Stimulated activated CD4-positive, alpha-beta T cell treated with anti-CD3 and anti-CD28 coated beads, TNF-alpha, amount 100 ng/mL, for 4 hours (primary cell): ENCODE data around the gene ZNF654.
"Not testable (repeated sequence)": the region's sequence is repeated elsewhere in the genome, so short reads cannot be mapped to it uniquely, and the experiment has no call there.

Experiments used
- DNase-seq, 3 experiments: peaks; one replicate each; pipeline ENCODE4 v3.0.0-alpha.2; 2020; ENCODE audit warnings: low read depth in 3 of 3

Gene ZNF654

DNA sequence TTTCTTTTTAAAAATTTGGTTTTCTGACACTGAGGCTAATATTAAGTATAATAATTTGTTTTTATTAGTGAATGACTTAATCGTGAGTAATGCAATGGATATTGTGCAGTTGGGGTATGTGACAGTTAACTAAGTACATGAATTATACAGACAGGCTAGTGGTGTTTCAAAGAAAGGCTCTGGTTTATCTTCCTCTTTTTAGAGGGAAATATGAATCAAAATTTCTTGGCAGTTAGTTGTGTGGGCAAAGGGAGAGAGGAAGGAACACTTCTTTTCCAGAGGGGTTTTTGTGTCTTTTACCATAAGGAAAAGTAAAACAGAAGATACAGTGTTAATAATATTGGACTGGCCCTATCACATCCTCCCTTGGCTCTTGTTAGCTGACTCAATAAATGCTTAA is 2.7 kb downstream of the ZNF654 start:
- DNase-seq = no peak

DNA sequence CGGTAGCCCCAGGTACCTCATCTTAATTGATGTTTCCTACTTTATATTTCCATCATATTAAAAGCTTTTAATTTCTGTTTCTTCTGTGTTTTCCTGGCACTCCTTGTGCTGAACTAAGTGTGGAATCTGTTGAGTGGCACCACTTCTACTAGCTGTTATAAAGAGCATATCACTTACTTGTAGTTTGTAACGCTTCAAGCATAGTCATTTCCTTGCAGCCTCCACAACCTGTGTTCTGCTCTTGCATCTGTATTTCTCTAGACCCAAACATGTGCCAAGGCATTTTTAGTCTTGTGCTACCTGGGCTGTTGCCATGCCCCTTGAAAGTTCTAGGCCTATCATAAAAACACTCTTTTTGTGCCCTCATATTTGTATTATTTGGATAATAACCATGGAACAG is 16.0 kb downstream of the ZNF654 start:
- no peak for DNase-seq

DNA sequence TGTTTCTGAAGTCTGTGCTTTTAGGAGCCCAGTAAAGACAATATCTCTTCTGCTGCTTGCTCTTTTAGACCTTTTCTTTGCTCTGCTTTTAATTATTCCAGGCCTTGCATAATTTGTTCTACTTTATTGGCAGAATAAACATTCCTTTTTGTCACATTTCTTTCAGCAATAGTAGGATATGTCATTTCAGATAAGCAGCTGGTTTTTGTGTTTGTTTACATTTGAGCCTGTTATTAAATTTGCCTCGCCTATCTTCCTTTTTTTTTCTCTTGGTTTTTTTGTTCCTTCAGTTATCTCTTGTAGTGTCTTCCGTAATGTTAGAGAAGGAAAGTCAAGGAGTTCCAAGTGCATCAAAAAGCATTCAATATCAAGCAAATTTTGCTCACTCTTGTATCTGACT is 16.4 kb downstream of the ZNF654 start:
- DNase-seq = no peak

DNA sequence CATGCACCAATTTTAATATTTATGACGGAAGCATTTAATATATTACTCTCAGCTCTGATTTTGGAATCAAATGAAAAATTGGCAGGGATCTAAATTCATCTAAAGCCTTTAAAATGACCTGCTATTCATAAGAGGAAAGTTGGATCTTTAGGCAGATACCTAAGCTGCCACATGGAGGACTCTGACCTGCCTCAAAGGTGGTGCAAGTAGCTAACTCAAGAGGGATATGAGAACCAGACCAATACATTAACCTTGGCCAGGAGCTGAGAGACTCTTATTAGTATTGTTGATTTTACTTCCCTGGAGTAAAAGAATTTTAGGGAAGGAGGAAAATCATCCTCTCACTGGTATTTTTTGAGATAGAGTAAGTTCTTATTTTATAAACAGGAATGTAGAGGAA is 17.7 kb downstream of the ZNF654 start:
- DNase-seq = no peak

DNA sequence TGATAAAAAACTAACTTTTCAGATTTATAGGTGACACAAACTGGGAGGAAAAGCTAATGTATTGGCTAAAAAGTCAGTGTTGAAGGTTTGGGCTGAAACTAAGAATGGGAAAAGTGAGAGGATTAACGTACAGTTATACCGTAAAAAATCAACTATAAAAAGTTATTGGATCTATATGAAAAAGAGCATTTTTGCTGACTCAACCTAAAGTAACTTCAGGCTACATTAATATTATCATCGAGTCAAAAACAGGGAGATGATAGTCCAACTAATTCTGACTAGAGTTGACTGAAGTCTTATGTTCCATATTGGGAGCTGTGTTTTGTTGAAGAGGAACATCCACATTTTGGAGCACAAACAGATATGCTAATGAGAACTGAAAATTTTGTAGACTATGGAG is 19.9 kb downstream of the ZNF654 start:
- DNase-seq = no peak

DNA sequence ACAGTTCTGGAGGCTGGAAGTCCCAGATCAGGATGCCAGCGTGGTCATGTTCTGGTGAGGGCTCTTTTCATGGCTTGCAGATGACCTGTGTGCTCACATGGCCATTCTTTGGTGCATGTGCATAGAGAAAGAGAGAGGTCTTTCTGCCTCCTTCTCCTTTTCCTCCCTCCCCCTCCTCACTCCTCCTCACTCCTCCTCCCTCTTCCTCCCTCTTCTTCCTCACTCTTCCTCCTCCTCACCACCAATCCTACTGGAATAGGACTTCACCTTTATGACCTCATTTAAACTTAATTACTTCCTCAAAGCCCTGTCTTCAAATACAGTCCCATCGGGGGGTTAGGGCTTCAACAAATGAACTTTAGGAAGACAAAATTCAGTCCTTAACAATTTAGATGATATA is 23.8 kb downstream of the ZNF654 start:
- DNase-seq = no peak

DNA sequence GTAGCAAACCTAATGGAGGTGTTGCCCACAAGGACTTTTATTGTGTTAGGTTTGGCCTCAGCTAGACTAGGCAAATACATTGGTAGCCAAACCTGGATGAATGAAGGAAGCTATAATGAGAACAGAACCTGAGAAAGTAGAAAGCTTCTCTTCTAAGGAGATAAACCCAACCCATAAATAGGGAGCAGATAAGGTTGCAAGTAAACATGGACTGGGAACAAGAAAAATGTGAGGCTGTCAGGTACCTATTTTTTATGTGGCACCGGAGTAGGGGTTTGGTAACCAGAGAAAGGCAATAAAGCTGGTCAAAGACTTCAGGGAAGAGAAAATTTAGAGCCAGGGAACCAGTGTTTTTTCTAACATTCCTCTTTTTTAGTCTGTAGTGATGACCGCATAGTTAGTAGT is 25.0 kb downstream of the ZNF654 start:
- DNase-seq = no peak

DNA sequence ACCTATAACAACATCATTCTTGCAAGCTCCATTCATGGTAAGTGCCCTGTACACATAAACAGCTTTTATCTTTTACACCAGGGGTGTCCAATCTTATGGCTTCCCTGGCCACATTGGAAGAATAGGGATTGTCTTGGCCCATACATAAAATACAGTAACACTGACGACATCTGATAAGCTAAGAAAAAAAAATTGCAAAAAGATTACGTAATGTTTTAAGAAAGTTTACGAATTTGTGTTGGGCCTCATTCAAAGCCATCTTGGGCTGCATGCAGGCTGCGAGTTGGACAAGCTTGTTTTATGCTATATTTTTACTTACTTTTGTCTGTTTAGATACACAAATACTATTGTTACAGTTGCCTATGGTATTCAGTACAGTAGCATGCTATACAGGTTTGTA is 31.6 kb downstream of the ZNF654 start:
- DNase-seq = no peak

DNA sequence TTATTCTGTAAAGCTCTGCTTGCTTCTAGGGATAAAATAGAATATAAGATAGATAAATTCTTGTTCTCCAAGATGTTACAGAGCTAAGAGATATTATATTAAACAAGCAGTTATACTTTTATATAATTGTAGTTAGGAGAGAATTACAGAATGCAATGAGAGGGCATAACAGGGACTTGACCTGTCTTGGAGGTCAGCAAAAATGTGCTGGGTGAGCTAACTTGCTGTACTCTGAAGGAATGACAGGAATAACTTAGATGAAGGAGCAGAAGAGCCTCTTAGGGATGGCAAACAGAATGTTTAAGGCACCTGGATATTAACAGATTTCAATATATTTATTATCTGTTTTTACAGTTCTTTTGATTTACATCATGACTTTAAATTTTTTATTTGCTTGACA is 33.2 kb downstream of the ZNF654 start:
- DNase-seq = no peak

DNA sequence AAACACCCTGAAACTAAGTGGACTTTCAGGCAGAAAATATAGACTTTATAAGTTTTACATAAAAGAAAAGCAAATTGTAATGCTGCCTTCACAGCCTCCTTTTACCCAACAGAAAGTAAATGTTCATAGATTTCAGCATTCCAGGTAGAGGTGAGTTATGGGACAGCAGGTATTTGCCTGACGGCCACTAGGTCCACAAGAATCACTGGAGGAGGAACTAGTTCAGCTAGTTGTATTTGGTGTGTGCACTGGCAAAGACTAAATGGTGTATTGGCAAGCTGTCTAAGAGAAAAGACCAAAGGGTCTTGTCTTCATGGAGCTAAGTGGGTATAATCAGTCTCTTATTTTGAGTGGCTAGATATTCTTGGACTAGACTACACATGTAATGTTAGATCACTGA is 34.2 kb downstream of the ZNF654 start:
- DNase-seq = no peak

DNA sequence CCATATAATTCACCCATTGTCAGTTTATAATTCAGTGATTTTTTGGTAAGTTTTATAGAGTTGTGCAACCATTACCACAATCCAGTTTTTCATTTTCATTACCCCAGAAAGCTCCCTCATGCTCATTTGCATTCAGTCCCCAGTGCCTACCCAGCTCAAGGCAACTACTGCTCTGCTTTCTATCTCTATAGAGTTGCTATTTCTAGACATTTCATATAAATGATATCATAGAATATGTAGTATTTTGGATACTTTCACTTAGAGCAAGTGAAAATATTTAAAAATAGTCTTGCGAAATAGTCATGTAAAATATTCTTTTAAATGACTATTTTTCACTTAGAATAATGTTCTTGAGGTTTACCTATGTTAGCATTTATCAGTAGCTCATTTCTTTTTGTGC is 42.1 kb downstream of the ZNF654 start:
- no peak for DNase-seq

DNA sequence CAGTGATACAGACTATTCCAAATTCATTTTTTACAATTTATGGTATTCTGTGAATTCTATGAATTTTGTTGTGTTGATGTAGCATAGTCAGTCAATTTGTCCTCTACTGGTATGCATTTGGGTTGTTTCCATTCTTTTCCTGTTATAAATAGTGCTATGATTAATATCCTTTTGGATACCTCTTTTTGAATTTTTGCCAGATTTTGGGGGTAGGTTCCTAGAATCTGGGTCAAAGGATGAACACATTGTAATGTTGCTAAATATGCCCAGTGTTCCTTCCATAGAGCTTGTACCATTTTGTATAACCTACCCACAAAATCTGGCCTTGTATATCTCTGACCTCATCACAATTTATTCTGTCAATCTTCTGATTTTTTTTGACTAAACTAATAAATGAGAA is 46.3 kb downstream of the ZNF654 start:
- no peak for DNase-seq

DNA sequence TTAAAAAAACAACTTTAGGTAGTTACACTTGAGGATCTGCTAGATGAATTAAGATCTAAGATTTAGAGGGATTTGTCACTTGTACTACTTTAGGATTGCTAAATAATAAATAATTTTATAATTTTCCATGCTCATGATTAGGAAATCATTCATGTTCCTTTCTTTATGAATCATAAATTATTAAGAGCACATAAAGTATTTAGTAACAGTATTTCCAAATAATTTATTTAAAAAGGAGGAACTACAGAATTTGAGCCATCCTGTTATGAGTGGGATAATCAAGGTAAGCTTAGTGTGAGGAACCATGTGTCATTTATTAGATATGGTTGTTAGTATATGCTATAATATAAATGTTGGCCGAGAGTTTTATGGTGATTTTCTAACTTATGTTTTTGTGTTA is 53.2 kb downstream of the ZNF654 start:
- no peak for DNase-seq

DNA sequence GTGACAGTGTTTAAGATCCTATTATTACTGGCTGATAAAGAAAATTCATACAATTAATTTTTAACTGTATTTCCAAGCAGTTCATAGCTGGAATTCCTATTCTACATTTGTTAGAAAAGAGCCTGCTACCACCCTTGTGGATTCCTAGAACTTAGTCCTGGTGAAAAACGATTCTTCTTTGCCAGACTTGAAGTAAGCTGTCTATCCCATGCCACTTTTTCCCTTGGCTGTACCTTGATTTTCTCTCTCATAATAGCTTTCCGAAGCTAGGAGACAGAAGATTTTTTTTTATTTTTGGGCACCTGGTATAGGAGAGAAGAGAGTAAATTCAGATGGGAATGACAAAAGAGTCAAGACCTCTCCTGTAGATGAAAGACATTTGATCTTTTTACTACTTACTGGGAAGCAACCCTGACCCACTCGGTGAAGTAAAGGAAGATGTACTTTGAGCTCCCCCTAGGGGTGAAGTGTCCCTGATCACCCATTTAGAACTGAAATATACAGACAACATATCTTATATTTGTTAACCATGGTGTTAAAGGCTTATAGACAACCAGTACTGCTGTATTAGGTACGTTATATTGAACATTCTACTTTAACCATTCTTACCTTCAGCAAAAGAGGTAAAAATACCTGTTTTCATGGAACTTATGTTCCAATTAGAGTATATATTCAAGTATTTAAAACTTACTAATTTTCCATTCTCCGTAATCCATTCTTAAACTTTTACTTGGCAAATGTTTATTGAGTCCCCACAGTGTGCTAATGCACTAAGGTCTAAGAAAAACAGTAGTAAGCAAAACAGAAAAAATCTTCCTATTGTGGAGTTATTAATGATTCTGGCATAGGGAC is 54.5 kb downstream of the ZNF654 start:
- peak in 2 of 3 experiments; percentile 11 to 50 for DNase-seq

DNA sequence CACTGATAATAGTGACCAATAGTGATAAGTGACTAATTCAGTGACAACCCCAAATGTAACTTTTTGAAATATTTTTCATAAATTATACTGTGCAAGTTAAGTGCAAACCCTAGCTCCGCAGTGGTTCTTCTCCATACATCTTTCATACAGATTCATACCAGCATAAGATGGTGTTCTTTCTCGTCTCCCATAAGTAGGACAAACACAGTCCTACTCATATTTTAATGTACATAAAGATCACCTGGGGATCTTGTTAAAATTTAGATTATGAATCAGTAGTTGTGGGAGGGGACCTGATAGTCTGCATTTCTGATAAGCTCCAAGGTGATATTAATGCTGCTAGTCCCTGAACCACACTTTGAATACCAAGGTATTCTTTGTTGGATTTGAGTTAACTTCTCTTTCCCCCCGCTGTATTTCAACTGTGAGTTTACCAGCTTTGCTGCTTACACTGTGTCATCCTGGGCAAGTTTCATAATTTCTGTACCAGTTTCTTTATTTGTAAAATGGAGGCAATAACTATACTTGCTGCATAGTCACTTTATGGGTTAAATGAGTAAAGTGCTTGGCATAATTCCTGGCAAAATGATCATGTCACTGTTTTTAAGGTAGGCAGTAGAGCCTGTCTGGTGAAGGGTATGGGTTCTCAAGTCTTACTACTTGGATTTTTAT is 56.0 kb downstream of the ZNF654 start:
- DNase-seq = no peak

DNA sequence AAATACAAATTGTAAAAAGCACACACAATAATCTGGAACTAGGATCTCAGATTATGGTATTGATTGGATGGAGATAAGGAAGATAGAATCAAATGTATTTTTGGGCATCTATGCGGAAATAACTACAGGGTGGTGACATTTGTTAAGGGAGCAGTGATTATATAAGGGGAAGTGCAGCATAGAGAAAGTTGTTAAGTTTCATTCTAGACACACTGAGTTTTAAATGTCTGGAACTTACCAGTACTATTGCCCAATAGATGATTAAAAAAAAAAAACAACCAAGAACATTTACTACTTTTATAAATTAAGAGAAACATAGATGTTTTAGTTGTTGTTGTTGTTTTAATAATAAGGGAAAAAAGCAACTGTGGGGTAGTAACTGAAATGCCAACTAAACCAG is 58.6 kb downstream of the ZNF654 start:
- no peak for DNase-seq

DNA sequence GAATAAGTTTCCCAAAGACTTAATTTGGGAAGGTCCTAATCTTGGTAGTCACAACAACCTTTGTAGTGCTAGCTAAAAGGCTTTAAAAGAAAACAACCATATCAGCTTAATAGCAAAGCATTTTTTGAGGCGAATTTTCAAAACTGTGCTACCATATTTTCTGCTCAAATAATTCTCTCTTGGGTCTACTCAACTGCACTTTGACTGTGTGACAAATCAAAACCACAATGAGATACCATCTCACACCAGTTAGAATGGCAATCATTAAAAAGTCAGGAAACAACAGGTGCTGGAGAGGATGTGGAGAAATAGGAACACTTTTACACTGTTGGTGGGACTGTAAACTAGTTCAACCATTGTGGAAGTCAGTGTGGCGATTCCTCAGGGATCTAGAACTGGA is 59.5 kb downstream of the ZNF654 start:
- DNase-seq = not testable (repeated sequence)

DNA sequence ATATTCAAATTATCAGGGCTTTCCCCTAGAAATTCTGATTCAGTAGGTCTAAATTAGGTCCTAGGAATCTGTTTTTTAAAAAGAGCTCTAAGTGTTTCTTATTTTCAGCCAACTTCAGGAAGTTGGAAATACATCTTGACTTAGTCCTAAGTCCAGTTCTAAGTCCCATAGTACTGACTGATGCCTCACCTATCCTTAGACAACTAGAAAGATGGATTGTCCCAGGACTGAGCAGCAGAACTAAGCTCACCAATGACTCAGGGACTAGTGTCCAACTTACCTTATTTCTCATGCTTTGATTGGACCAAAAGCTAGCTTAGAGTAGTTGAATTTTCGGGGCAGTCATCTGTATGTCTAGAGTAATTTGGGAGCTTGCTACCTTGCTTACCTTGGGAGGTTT is 64.5 kb downstream of the ZNF654 start:
- no peak for DNase-seq

DNA sequence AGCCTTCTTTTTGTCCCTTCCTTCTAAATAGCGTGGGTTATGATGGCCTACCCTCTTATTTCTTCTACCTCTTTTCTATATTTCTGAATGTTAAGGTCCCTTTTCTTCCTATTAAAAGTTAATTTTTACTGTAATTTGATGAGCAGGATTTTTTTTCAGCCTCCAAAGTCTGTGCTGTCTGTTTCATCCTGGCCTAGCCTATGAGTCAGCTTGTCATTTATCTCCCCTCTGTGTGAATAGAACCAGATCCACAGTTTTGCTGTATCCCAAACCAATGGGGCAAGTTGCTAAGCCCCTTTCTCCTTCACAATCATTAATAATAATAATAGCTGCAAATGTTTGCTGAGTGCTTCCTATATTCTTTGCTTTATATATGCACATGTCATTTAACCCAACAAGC is 72.6 kb downstream of the ZNF654 start:
- no peak for DNase-seq

DNA sequence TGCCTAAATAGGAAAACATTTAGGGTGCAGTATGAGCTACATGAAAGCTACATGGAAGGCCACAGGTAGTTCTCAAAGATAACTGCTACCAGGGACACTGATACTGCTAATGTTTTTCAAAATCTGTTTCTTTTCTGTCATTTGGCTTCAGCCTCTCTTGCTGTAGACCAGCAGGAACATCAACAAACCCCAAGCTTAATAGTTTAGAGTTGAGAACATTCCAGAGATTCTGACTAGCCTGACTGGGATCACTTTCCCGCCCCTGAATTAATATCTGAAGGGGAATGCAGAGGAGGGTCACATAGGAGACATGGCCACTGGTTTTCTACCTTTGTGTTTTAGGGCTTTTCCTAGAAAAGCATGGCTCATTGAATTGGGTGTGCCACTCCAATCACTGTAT is 73.8 kb downstream of the ZNF654 start:
- DNase-seq = no peak

DNA sequence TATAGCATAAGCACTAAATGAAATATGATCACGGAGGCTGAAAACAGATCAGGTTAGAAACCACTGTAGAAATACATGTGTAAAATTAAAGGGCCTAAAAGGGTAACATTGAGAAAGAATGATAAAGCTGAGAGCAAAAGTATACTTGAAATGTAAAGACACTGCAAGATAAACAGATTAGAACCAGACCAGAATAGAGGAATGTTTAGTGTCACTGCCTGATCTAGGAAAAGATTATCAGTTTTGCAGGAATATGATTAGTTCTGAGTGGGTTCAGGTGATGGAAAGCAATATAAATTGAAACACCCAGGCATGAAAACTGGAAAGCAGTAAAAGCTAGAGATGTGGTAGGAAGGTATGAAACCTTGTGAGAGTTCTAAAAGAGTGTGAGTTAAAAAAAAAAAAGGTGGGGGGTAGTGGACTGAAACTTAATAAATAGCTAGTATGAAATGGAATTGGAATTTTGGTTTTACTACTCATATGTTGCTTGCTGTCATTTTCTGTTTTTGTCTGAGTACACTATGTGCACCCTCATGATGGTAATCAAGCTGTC is 74.7 kb downstream of the ZNF654 start:
- DNase-seq = no peak

DNA sequence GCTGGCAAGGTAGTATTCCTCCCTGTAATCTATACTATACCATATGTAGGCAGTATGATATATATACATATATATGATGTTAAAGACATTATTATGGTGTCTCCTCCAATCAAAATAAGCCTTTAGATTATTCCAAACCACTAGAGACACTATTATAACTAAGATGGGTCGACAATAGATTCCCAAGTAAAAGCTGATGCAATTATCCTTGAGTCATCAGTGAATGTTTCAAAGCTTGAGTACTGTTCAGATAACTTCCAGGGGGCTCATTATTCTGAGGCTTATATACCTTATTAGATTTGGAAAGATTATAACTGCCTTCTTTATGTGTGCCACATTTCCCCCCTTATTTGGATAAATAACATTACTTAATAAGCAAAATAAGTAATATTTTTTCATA is 78.8 kb downstream of the ZNF654 start:
- DNase-seq = no peak

DNA sequence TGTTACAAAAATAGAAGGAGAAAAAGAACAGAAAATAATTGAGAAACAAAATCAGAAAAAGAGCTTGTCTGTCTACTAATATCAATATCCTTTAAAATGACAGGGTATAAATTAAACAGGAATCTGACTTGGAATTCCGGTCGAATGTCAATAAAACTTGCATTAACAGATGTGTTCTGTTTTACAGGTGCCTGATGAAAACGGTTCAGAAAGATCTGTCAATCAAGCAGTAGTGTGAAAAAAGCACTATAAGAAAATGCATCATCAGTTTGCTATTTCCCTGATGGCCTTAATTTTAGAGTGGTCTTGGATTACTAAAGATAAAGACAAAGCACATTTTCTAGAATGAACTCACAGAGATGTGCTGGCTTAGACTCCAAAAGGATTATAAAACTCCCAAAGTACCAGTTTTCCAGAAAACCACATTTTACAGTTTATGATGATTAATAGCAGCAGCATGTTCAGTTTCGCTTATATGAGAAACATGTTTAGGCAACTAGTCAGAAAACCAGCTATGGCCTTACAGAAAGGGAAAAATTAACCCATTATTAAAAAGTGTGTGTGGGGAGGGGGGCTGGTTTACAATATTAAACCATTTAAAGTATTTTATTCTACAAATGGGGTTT is 82.5 kb downstream of the ZNF654 start:
- DNase-seq = no peak
